ENCODE data around the gene NOP10.

GRCh38 chr15:34349769-34350168 is 6.8 kb upstream of the NOP10 start:
- TF ChIP-seq, protein P1, sequence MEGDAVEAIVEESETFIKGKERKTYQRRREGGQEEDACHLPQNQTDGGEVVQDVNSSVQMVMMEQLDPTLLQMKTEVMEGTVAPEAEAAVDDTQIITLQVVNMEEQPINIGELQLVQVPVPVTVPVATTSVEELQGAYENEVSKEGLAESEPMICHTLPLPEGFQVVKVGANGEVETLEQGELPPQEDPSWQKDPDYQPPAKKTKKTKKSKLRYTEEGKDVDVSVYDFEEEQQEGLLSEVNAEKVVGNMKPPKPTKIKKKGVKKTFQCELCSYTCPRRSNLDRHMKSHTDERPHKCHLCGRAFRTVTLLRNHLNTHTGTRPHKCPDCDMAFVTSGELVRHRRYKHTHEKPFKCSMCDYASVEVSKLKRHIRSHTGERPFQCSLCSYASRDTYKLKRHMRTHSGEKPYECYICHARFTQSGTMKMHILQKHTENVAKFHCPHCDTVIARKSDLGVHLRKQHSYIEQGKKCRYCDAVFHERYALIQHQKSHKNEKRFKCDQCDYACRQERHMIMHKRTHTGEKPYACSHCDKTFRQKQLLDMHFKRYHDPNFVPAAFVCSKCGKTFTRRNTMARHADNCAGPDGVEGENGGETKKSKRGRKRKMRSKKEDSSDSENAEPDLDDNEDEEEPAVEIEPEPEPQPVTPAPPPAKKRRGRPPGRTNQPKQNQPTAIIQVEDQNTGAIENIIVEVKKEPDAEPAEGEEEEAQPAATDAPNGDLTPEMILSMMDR (IDR thresholded peaks at IDR 0.05) = no peak
- TF ChIP-seq POLR2A (IDR thresholded peaks at IDR 0.05) (no peak), EP300 (IDR thresholded peaks at IDR 0.05) (no peak)

Data from tibial nerve (tissue), 4 donors.